ENCODE data around the gene EPHB1. TPM values are rescaled to one million over a fixed set of nuclear protein-coding genes. Genes with fewer than 3 reads are reported as not detected.

Gene EPHB1
- polyA plus RNA-seq, 1 of the 3 experiments (the other 2 are of a cell fraction), result 1.2 TPM

DNA sequence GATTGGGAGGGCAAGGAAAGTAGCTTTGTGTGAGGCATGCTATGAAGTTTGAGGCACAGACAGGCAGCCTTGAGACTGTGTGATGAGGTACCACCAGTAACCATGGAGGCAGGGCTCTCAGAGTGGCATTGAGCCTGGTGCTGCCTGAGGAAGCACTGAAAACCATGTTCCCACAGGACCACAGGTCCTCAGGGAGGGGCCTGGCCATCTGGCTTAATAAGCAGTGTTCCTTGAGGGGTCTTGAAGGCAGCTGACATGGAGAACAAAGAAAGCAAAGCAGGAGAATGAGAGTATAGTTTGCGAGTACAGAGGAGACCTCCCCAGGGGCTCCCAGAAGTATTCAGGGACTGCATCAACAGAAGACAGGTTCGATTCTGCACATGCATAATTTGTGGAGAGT is 346.6 kb downstream of the EPHB1 start:
- peaks cover 0 to 4% of the 10 kb centered on the region in 2 experiments; a peak in 1 of 4 replicates for H3K4me1 ChIP-seq (ENCODE audit: control insufficient read depth in 1 of 2, insufficient read depth in 2 of 2, low read depth in 1 of 2, low read length in 1 of 2)
- no peaks in the 10 kb centered on the region for H3K9me2 ChIP-seq
- no peak overlapping the region for H3K27ac ChIP-seq (ENCODE audit: low read depth in 2 of 2, low read length in 1 of 2)
- no peaks in the 10 kb centered on the region for H3K79me2 ChIP-seq (ENCODE audit: insufficient read depth)
- POLR2A ChIA-PET, result no interaction called here
- H3F3A ChIP-seq (replicated peaks; ENCODE audit: insufficient read depth), result no peaks in the 10 kb centered on the region
- no peak overlapping the region for H2AFZ ChIP-seq (ENCODE audit: low read depth)
- H3K4me2 ChIP-seq, result no peak overlapping the region
- no peaks in the 10 kb centered on the region for H3K27me3 ChIP-seq (ENCODE audit: insufficient read depth)
- H4K20me1 ChIP-seq (ENCODE audit: insufficient read depth), result no peaks in the 10 kb centered on the region
- no peak for DNase-seq
- CTCF ChIA-PET, result no interaction called here
- TF ChIP-seq FOXJ3 (CRISPR knock-in tag; IDR thresholded peaks at IDR 0.05) (no peak), ELF1 (IDR thresholded peaks at IDR 0.05) (no peak), FOSL2 (IDR thresholded peaks at IDR 0.05; ENCODE audit: borderline replicate concordance, low read depth) (no peak), ZBTB33 (IDR thresholded peaks at IDR 0.05; ENCODE audit: borderline replicate concordance, low read depth) (no peak), TCF12 (IDR thresholded peaks at IDR 0.05) (no peak), EP300 (IDR thresholded peaks at IDR 0.05; ENCODE audit: borderline replicate concordance in 1 of 2, low read depth in 1 of 2, low read length in 1 of 2) (no peak), RCOR1 (IDR thresholded peaks at IDR 0.05; ENCODE audit: low read length) (no peak), IRF3 (IDR thresholded peaks at IDR 0.05; ENCODE audit: low read depth, low read length) (no peak), SMC3 (IDR thresholded peaks at IDR 0.05; ENCODE audit: low read depth, low read length) (no peak), NRF1 (IDR thresholded peaks at IDR 0.05; ENCODE audit: low read depth, low read length) (no peak), MAX (IDR thresholded peaks at IDR 0.05; ENCODE audit: low read depth) (no peak)
- TF ChIP-seq, protein P1, sequence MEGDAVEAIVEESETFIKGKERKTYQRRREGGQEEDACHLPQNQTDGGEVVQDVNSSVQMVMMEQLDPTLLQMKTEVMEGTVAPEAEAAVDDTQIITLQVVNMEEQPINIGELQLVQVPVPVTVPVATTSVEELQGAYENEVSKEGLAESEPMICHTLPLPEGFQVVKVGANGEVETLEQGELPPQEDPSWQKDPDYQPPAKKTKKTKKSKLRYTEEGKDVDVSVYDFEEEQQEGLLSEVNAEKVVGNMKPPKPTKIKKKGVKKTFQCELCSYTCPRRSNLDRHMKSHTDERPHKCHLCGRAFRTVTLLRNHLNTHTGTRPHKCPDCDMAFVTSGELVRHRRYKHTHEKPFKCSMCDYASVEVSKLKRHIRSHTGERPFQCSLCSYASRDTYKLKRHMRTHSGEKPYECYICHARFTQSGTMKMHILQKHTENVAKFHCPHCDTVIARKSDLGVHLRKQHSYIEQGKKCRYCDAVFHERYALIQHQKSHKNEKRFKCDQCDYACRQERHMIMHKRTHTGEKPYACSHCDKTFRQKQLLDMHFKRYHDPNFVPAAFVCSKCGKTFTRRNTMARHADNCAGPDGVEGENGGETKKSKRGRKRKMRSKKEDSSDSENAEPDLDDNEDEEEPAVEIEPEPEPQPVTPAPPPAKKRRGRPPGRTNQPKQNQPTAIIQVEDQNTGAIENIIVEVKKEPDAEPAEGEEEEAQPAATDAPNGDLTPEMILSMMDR (IDR thresholded peaks at IDR 0.05), result no peak
- TF ChIP-seq, protein P2, sequence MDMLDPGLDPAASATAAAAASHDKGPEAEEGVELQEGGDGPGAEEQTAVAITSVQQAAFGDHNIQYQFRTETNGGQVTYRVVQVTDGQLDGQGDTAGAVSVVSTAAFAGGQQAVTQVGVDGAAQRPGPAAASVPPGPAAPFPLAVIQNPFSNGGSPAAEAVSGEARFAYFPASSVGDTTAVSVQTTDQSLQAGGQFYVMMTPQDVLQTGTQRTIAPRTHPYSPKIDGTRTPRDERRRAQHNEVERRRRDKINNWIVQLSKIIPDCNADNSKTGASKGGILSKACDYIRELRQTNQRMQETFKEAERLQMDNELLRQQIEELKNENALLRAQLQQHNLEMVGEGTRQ (IDR thresholded peaks at IDR 0.05; ENCODE audit: borderline replicate concordance, low read depth, low read length), result no peak
- 45% methylated on average over 2 of the region's 2 CpGs for WGBS (ENCODE audit: low lambda C conversion rate)
- H3K4me3 ChIP-seq (ENCODE audit: low read depth in 2 of 2, low read length in 1 of 2), result no peak overlapping the region
- H3K36me3 ChIP-seq (replicated peaks in 1 of 2; ENCODE audit: control insufficient read depth in 1 of 2, insufficient read depth in 2 of 2, low read length in 1 of 2), result no peaks in the 10 kb centered on the region
- H3K9me3 ChIP-seq, result no peaks in the 10 kb centered on the region
- no peak overlapping the region for H3K9ac ChIP-seq
